Activated gamma-delta T cell treated with Interleukin-2 at 50 U/mL for 16 hours (primary cell): Measurements from ENCODE around the gene DHH.

ENCODE experiments used
- DNase-seq: peaks from one replicate; pipeline ENCODE4 v3.0.0-alpha.2; 2020

DHH gene

DNA sequence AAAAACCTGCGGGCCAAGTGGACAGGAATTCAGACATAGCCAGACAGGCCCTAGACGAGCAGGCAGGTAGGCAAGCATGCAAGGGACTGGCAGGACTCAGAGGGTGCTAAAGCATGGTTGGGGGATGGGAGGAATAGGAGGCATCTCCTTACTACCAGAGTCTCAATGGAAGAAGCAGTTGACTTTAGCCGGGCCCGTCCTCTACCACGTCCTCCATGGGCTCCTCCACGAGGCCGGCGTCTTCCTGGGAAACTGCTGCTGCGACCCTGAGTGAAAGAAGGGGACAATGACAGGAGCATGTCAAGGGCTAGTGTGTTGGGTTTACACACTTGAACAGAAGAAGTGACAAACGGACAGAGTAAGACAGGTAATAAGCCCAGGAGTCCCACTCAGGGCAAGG is 45.6 kb downstream of the DHH start:
- DNase-seq = no peak

DNA sequence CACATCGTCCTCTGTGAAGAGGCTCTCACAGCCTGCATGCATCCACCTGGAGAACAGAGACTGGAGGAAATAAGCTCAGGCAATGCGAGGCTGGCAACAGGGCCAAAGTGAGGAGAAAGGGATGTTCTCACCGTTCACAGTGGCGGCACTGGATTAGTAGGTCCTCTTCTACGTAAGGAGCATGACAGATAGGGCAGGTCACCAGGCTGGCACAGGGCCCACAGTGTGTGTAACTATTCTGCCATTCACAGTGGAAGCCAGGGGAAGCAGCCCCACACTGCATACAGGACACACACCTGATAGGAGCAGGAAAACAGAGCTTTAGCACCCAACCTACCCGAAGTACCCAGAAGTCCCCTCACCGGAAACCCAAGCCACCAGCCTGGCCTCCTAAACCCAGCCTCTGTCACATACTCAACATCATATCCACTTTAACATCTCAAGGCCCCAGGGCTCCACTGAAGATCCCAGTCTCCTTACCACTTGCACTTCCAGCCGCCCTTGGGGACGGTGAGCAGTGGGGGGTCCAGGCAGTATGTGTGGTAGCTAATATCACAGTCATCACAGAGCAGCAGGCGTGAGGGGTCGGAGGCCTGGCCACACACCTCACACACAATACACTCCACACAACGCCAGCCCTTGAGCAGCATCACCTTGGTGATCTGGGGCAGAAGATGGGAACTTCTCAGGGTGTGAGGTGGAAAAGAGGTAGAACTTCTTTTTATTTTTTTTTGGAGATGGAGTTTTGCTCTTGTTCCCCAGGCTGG is 48.3 kb downstream of the DHH start:
- DNase-seq = no peak

DNA sequence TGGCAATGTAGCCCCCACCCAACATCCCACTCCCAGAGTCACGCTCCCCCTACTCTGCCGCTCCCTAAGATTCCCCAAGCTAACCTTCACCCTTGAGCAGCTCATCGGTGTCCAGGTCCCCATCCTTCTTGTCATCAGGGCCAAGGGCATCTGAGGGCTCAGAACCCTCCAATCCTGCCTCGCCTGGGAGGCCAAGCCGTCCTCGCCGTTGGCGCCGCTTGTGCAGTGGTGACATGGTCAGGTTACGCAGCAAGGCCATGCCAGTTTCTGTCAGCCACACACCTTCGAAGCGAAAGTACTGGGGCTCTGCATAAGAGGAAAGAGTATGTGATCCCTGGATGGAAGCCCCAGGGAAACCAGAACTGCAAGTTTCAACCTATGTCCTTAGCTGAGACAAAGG is 49.9 kb downstream of the DHH start:
- DNase-seq = no peak

DNA sequence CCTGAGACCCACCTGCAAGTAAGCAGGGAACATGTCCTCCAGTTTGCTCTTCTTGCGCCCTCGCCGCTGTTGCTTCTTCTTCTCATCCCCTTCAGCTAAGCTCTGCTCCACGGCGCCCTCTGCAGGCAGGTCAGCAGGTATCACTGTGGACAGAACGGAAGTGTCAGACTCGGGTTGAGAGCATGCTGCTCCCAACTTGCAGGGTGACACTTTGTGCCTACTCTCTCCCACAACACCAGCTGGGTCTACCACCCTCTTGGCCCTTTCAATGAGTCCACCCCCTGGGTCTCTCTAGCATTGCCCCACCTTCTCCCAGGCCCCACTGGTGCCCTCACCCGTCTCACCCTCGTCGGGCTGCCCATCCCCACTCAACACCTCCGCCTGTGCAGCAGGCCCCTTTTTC is 50.7 kb downstream of the DHH start:
- peak; percentile 75 for DNase-seq

DNA sequence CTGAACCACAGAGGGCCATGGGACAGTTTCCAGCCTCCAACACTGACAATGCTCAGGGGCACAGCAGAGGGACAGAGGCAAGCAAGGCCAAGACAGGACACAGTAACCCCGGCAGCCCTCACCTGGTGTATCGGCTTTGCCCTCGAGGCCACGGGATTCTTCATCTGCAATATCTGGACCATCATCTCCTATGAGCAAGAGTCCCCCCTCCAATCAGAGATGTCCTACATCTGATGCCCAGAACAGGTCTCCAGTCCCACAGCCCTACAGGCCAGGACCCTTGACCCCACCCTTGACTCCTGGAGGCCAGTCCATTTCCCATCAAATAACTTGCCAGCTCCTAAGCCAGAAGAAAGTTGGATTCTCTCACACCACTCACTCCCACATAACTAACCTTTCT is 51.4 kb downstream of the DHH start:
- DNase-seq = no peak

DNA sequence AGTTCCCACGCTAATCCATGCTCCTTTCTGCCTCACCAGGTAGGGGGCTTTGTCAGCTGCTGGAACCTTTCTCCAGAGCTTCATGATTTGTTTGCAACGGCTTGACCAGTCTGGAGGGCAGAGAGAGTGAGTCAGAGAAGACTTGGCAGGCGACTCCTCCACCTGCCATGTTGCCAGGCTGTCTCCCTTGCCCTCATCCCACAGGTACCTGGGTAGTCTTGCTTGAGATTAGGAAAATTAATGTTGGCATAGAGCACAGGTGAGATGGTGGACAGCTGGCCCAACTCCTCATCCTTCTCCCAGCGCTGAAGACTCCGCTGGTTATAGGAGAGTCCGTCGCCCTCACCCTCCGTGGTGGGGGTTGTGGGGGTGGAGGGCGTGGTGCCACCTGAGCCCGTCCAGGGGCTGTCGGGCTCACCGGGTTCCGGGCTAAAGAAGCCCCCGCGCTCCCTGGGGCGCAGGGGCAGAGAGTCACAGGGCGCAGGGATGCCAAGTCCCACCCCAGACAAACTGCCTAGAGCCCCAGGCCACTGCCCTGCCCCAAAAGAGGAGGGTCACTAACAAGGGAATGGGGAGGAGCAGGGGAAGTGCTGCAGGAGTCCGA is 52.6 kb downstream of the DHH start:
- DNase-seq = no peak

DNA sequence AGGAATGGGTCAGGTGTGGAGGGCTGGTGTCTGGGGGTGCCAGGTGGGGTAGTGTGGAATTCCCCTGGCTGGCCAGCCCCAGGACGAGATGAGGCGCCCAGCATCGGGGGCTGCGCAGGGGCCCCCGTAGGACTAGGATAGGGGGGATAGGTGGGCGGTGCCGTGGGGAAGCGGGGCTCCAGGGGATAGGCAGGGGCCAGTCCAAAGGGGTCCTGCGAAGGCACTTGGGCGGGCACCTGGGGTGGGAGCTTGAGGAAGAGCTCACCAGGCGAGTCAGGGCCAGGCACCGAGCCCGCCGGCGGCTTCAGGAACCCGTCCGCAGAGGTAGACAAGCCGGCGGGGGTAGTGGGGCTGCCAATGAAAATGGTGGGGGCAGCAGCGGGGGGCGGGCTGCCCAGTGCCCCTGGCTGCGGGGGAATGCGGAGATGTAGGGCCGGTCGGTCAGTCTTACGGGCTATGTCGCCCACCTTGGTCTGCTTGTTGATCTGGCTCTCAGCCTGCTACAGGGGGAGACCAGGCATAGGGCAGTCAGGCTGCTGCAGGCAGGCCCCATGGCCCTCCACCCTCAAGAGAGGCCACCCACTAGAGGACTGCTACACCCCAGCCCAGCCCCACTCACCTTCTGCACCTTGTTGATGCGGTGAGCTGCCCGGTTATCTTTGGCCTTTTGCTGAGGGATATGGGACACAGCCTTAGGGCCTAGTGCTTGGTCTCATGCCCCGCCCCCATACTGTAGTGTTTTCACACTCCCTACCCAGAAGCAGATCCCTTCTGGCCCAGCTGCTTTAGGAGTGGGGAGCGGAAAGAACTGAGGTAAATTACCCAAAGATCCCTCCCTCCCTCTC is 53.3 kb downstream of the DHH start:
- no peak for DNase-seq

DNA sequence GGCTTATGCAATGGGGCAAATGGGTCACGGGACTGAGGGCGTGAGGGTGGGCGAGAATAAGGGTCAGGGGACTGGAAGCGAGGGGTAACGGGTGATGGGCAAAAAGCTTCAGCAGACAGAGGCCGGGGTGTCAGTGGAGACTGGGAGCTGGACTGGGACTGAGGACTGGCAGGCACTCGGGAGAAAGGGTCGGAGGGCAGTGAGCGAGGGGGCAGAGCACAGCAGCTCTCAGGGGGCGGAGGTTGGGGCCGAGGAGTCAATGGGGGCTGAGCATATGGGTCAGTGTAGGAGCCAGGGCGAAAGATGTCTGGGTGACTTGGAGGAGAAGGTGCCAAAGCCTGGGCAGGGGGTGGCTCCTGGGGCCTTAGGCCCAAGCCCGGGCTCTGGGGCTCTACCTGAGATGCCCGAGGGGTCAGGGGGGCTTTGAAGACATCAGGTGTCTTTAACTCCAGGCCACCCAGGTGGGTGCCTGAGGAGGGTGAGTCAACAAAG is 54.2 kb downstream of the DHH start:
- DNase-seq = no peak

DNA sequence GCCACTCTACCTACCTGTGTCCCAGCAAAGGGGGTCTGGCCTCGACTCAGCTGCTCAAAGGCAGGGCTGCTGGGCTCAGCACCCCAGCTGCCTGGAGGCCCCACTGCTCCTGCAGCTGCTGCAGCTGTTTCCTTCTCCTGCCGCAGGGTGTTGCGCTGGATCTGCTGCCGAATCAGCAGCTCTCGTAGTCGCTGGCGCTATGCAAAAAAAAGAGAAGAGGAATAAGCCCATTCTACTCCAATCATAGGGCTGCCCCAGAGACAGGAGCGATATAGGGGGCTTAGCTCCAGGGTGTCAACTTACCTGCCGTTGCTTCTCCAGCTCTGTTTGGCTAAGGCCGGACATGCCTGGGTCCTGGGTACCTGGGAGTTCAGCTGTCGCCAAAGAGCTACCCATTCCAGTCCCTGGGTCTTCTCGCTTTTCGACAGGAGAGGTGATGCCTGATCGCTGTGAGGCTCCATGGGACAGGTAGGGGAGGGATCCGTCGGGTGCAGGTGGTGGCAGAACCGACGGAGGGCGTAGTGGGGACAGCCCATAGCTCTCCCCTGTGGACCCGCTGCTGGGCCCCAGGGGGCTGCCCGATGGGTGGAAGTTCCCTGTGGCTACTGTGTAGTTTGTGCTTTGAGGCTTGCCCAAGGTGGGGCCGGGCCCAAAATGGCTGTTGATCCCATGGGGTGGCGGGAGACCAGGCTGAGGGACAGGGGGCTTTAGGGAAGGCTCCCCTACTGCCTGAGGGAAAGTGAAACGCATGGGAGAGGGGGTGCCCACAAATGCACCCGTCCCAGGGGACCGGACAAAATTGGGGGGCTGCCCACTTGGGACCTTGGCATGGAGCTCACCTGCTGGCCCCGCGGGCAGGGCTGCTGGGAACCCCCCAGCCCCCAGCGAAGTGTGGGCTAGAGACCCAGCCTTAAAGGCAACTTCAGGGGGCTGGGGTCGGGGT is 54.9 kb downstream of the DHH start:
- no peak for DNase-seq

DNA sequence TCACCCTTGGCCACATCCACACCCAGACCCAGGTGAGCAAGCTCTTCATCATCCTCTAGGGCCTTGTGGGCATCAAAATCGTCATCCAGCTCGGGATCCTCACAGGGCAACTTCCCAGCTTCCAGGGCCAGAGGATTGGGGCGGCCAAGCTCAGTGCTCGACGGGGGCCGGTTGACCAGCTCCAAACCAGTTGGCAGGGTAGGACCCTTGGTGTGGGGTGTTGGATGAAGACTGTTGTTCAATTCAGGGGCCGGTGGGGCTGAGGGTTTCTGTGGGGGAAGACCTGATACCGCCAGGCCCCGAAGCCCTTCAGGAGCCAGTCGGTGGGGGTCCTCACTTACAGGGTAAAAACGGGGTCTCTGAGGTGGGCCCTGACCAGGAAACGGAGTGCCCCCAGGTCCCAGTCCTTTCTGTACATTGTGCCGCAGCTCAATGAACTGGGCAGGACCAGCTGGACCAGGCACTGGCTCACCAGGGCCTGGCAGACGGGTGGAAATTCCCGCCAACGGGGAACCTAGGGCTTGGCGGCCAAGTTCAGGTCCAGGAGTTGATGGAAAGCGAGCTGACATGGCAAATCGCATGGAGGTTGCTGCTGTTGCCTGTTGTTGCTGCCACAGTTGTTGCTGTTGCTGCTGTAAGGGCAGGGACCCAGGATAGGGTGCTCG is 56.2 kb downstream of the DHH start:
- no peak for DNase-seq

DNA sequence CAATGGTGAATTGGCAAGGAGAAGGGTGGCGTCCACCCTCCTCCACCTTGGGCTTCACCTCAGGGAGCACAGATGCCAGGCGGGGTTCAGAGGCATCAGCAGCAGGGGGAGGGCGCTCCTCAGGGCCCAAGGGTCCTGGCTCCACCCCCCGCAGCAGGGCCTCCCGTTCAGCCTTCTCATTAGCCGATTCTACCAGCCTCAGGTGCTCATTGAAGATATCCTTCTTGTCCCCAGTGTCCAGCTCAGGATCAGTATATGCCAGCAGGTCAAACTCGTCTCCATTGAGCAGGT is 56.7 kb downstream of the DHH start:
- DNase-seq = no peak

DNA sequence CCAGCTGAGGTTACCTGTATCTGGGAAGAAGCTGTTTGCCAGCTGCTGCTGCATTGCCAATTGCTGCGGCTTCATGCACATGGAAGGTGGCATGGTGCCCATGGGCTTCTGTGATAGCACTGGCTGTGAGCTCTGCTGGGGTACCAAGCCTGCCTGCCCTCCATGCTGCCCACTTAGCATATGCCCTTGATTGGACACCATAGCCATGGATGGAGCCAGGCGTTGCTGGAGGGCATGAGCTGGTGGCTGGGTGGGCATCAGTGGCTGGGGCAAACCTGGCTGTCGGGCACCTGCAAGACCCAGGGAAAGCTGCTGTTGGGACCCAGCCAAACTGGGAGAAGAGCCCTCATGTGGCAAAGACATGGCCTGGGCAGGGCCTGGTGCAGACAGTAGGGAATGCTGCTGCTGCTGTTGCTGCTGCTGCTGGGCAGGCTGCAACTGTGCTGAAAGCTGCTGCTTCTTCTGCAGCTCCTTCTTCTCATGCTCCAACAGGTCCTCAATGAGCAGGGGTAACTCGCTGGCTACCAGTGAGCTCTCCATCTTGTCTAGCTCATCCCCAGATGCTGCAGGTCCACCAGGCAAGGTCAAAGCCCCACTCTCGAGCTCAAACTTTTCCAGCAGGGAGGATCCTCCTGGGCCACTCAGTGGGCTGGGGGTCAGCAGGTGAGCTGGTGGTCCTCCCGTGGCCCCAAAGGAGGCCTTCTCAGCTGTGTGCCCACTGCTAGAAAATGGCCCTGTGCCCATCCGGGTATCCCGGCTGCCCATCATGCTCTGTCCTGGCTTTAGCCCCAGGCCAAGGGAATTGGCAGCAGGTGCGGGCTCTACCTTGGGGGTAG is 57.3 kb downstream of the DHH start:
- DNase-seq = no peak
